ENCODE measurements around the gene DBI. TPM values are rescaled to one million over a fixed set of nuclear protein-coding genes. Genes with fewer than 3 reads are reported as not detected.

Gene DBI
- polyA plus RNA-seq, 3 donors = 126 to 436 (median 398) TPM

GRCh38 chr2:119341684-119342083 lies 25.1 kb upstream of the DBI start:
- intact Hi-C loops (cut with micrococcal nuclease) = no loop called here
- no peak overlapping the region for H3K4me2 ChIP-seq (replicated peaks; ENCODE audit: extremely low read depth, low read length, poor library complexity, severe bottlenecking)
- H3K27ac ChIP-seq (ENCODE audit: low read depth in 1 of 2, low read length in 2 of 2) = no peak overlapping the region
- Mint-ChIP-seq H3K9me3 (no peaks in the 10 kb centered on the region), H3K4me3 (no peak overlapping the region), H3K4me1 (peaks cover 14% of the 10 kb centered on the region), H3K27me3 (ENCODE audit: low read depth in 3 of 3) (no peaks in the 10 kb centered on the region), H3K27ac (no peak overlapping the region), H3K36me3 (peaks cover 2% of the 10 kb centered on the region in 2 donors)
- DNase-seq = no peak
- no peak for TF ChIP-seq CTCF (IDR thresholded peaks at IDR 0.05)
- no CpG with 5 or more reads among the region's 2 CpGs for WGBS (ENCODE audit: insufficient coverage)
- H3K9me3 ChIP-seq (replicated peaks in 1 of 2; ENCODE audit: control insufficient read depth in 1 of 2, insufficient read depth in 1 of 2, low read length in 2 of 2) = no peaks in the 10 kb centered on the region
- H4K20me1 ChIP-seq (ENCODE audit: insufficient read depth, low read length) = no peaks in the 10 kb centered on the region
- no peaks in the 10 kb centered on the region for H3K27me3 ChIP-seq (ENCODE audit: control insufficient read depth in 2 of 2, insufficient read depth in 2 of 2, low read length in 2 of 2)
- H3K79me2 ChIP-seq (ENCODE audit: insufficient read depth, low read length) = no peaks in the 10 kb centered on the region
- no peaks in the 10 kb centered on the region for H3K36me3 ChIP-seq (replicated peaks in 1 of 2; ENCODE audit: control insufficient read depth in 1 of 2, insufficient read depth in 2 of 2, low read length in 2 of 2)
- no peak overlapping the region for H3K9ac ChIP-seq (ENCODE audit: insufficient read depth, low read length, poor library complexity, severe bottlenecking)
- H2AFZ ChIP-seq (ENCODE audit: insufficient read depth, low read depth, low read length, poor library complexity, severe bottlenecking) = no peak overlapping the region
- H3K4me3 ChIP-seq (replicated peaks in 1 of 3; ENCODE audit: low read depth in 2 of 3, low read length in 3 of 3) = no peak overlapping the region
- H3K4me1 ChIP-seq (ENCODE audit: control insufficient read depth in 1 of 2, insufficient read depth in 2 of 2, low read length in 2 of 2) = peaks cover 15 to 20% of the 10 kb centered on the region in 2 donors

- H3K9me3 ChIP-seq (replicated peaks in 1 of 2; ENCODE audit: control insufficient read depth in 1 of 2, insufficient read depth in 1 of 2, low read length in 2 of 2) = no peaks in the 10 kb centered on the region
- H3K27ac ChIP-seq (ENCODE audit: low read depth in 1 of 2, low read length in 2 of 2) = no peak overlapping the region
- Mint-ChIP-seq H3K27ac (peak overlapping the region in 1 of 7 donors; percentile 33), H3K36me3 (peaks cover 0 to 4% of the 10 kb centered on the region in 2 donors), H3K27me3 (ENCODE audit: low read depth in 3 of 3) (no peaks in the 10 kb centered on the region), H3K9me3 (peaks cover 0 to 2% (median 0%) of the 10 kb centered on the region in 7 donors), H3K4me3 (no peak overlapping the region), H3K4me1 (peaks cover 9% of the 10 kb centered on the region)
- H3K4me1 ChIP-seq (ENCODE audit: control insufficient read depth in 1 of 2, insufficient read depth in 2 of 2, low read length in 2 of 2) = peaks cover 0 to 3% of the 10 kb centered on the region in 2 donors
- no peak for DNase-seq
- intact Hi-C loops (cut with micrococcal nuclease) = no loop called here
- H3K36me3 ChIP-seq (replicated peaks in 1 of 2; ENCODE audit: control insufficient read depth in 1 of 2, insufficient read depth in 2 of 2, low read length in 2 of 2) = no peaks in the 10 kb centered on the region
- TF ChIP-seq CTCF (IDR thresholded peaks at IDR 0.05) = no peak
- WGBS (ENCODE audit: insufficient coverage) = 97% methylated on average over 6 of the region's 6 CpGs
- H3K4me2 ChIP-seq (replicated peaks; ENCODE audit: extremely low read depth, low read length, poor library complexity, severe bottlenecking) = no peak overlapping the region
- H3K9ac ChIP-seq (ENCODE audit: insufficient read depth, low read length, poor library complexity, severe bottlenecking) = no peak overlapping the region
- peaks cover 7% of the 10 kb centered on the region for H3K79me2 ChIP-seq (ENCODE audit: insufficient read depth, low read length)
- H3K27me3 ChIP-seq (ENCODE audit: control insufficient read depth in 2 of 2, insufficient read depth in 2 of 2, low read length in 2 of 2) = no peaks in the 10 kb centered on the region
- no peaks in the 10 kb centered on the region for H4K20me1 ChIP-seq (ENCODE audit: insufficient read depth, low read length)
- no peak overlapping the region for H2AFZ ChIP-seq (ENCODE audit: insufficient read depth, low read depth, low read length, poor library complexity, severe bottlenecking)
- no peak overlapping the region for H3K4me3 ChIP-seq (replicated peaks in 1 of 3; ENCODE audit: low read depth in 2 of 3, low read length in 3 of 3)
These were observed 17.5 kb upstream of the DBI start for GRCh38 chr2:119349289-119349688.
